Testis (tissue), 3 donors: ENCODE measurements around the gene CHKB. TPM values are rescaled to one million over a fixed set of nuclear protein-coding genes. Genes with fewer than 3 reads are reported as not detected.

Experiments used
- DNase-seq: peaks from one replicate; pipeline ENCODE4 v3.0.0-alpha.2; 2019
- H3K27ac ChIP-seq, 2 donors: fragments of 200-600 bp; sonication (generic); one replicate each; pipeline ENCODE4 v1.5.1; 2019
- H3K27me3 ChIP-seq: fragments of 200-600 bp; sonication (generic); one replicate; pipeline ENCODE4 v1.5.1; 2019
- H3K36me3 ChIP-seq: fragments of 200-600 bp; sonication (generic); one replicate; pipeline ENCODE4 v1.5.1; 2017; ENCODE audit warnings: low read depth; ENCODE audit errors: missing control alignments
- H3K4me1 ChIP-seq: fragments of 200-600 bp; sonication (generic); one replicate; pipeline ENCODE4 v1.5.1; 2019
- H3K4me3 ChIP-seq, 2 donors: fragments of 200-600 bp; sonication (generic); one replicate each; pipeline ENCODE4 v1.5.1; 2017 to 2019
- H3K9me3 ChIP-seq: fragments of 200-600 bp; sonication (generic); one replicate; pipeline ENCODE4 v1.5.1; 2017
- POLR2A ChIP-seq: fragments of 450-650 bp; IDR thresholded peaks from one replicate; pipeline ENCODE4 v1.6.1; 2017; ENCODE audit warnings: antibody characterized with exemption, mild to moderate bottlenecking, moderate library complexity
- WGBS, 2 donors: methylation state at CpG; one replicate each; pipeline ENCODE4 v1.1.5; 2018; 5-methylcytosine and 5-hydroxymethylcytosine counted together
- intact Hi-C: fragments of 100-400 bp; cut with DNase I; formaldehyde crosslinking; loops from one replicate; pipeline ENCODE4 v1.15.1; 2023; ENCODE audit warnings: low total_unique reads
- polyA plus RNA-seq: library from polyadenylated mRNA; stranded (reverse); fragments of 350-450 nt; fragmentation: Illumina TruSeq; extraction: RNeasy Lipid Tissue Mini Kit (QIAGEN cat#74804); gene quantifications from one replicate; pipeline ENCODE4 v1.2.3, GENCODE V29; 2014; ENCODE audit warnings: low read depth, low replicate concordance; ENCODE audit not compliant: insufficient read depth
- total RNA-seq, 2 donors: library from RNA; depleted of rRNA; stranded (reverse); fragments of >200 nt; gene quantifications; one replicate each; pipeline ENCODE4 v1.2.3, GENCODE V29; 2016
- TF ChIP-seq, protein P1 (sequence below), 3 experiments: fragments of 450-650 bp in 2 of 3; fragments of 200-600 bp in 1 of 3; sonication (generic) in 1 of 3; IDR thresholded peaks; one replicate each; pipeline ENCODE4 v1.5.1; 2016 to 2019; ENCODE audit warnings: antibody characterized with exemption in 3 of 3, mild to moderate bottlenecking in 2 of 3, moderate library complexity in 1 of 3

Gene CHKB
- total and polyA plus RNA-seq, 3 donors from 2014 or later = 88.4 to 98.9 (median 89.6) TPM

DNA sequence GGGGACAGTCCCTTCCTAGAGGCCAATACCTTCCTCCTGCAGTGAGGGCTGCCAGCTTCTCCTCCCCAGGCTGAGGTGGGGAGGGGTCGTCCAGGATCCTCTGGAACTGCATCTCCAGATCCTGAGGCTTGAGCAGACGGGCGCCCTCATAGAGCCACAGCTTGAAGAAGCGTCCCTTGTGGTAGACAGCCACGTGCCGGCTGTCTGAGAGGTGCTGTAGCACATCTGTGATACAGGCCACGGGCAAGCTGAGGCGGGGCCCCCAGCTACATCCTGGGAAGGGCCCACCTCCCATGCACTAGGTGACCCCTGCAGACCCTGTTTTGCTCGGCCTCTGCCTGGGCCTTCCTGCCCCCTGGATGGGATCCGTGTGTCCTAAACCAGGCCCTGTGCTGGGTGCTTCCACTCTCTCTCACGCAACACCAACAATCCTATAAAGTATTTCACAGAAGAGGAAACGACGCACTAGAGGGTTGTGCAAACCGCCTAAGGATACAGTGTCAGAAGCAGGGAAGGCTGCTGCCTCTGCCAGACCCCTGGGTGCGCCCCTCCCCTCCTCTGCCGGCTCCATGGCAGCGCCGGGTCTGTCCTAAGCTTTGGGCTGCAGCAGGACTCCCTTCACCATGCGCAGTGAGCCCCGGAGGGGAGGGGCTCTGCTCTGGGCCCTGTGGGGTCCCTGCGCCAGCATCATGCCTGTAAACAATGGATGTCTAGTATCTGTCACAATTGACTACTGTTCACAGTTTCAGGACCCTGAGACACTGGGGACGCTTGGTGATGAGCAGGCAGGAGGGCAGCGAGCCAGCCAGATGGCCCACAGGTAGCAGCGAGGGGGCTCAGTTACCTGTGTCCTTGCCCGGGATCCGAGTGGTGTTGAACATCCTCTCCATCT lies 8.9 kb downstream of the CHKB start:
- Histone ChIP-seq H3K27ac (no peak overlapping the region), H3K36me3 (no peaks in the 10 kb centered on the region), H3K4me3 (no peak overlapping the region), H3K27me3 (no peaks in the 10 kb centered on the region), H3K9me3 (no peaks in the 10 kb centered on the region), H3K4me1 (peaks cover 8% of the 10 kb centered on the region)
- intact Hi-C loops = no loop called here
- DNase-seq = no peak
- TF ChIP-seq, protein P1, sequence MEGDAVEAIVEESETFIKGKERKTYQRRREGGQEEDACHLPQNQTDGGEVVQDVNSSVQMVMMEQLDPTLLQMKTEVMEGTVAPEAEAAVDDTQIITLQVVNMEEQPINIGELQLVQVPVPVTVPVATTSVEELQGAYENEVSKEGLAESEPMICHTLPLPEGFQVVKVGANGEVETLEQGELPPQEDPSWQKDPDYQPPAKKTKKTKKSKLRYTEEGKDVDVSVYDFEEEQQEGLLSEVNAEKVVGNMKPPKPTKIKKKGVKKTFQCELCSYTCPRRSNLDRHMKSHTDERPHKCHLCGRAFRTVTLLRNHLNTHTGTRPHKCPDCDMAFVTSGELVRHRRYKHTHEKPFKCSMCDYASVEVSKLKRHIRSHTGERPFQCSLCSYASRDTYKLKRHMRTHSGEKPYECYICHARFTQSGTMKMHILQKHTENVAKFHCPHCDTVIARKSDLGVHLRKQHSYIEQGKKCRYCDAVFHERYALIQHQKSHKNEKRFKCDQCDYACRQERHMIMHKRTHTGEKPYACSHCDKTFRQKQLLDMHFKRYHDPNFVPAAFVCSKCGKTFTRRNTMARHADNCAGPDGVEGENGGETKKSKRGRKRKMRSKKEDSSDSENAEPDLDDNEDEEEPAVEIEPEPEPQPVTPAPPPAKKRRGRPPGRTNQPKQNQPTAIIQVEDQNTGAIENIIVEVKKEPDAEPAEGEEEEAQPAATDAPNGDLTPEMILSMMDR (IDR thresholded peaks at IDR 0.05) = no peak
- TF ChIP-seq POLR2A = no peak
- WGBS, 2 donors = 93 to 94% methylated on average over 22 to 26 of the region's 26 CpGs

DNA sequence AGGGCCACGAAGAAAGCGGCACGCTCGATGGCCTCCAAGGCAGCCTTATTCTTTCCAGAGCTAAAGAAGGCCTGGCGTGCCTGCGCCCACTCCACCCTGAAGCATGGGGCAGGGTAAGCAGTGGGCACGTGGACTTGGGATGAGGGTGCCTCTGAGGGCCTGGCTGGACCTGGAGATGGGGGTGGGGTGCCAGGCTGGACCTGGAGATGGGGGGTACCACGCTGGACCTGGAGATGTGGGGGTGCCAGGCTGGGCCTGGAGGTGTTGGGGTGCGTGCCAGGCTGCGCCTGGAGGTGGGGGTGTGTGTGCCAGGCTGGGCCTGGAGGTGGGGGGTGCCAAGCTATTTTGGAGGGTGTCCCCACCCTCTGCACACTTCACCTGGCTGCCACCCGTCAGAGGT lies 9.7 kb downstream of the CHKB start:
- Histone ChIP-seq H3K4me1 (peaks cover under 1% of the 10 kb centered on the region), H3K27ac (no peak overlapping the region), H3K4me3 (no peak overlapping the region), H3K27me3 (no peaks in the 10 kb centered on the region), H3K36me3 (no peaks in the 10 kb centered on the region), H3K9me3 (no peaks in the 10 kb centered on the region)
- no peak for DNase-seq
- intact Hi-C loops = no loop called here
- WGBS, 2 donors = 93 to 100% methylated on average over 6 to 11 of the region's 11 CpGs
- TF ChIP-seq POLR2A = no peak
- TF ChIP-seq, protein P1 (IDR thresholded peaks at IDR 0.05) = no peak

DNA sequence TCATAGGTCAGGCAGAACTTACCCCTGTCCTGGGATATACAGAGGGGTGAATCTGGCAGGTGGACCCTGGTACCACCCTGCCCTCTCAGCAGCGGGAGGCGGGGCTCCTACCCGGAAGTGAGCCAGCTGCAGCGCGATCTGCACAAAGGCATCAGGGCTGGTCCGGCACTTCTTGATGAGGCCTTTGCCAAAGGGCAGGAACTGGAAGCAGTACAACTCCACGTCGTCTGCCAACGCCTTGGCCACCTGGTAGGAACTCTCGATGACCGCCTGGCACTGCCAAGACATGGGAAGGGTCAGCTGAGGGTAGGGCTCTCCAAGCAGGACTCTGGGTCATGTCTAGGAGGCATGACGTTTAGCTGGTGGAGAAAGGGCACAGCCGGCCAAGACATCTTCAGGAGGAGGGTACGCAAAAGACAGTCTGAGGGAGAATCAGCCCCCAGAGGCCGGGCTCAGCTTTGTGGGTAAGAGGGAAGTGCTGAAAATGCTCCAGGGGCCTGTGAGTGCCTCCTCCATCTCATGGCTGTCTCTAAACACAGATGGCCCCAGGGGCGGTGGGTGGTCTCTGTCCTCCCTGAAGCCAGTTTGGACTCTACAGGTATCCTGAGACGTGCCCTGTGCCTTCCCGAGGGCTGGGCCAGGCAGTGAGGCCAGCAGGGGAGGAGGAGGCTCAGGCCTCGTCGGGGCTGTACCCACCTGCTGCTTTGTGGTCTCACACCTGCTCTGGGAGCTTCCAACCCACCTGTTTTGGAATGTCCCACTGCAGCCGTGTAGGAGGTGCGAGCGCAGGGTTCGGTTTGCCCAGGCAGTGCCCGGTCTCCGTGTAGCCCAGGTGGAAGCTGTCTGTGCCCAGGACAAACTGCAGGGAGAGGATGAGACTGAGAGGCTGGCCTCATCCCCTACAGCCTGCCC lies 11.1 kb downstream of the CHKB start:
- H3K36me3 ChIP-seq = no peaks in the 10 kb centered on the region
- H3K27ac ChIP-seq = no peak overlapping the region
- H3K4me3 ChIP-seq = no peak overlapping the region
- intact Hi-C loops = no loop called here
- H3K9me3 ChIP-seq = no peaks in the 10 kb centered on the region
- 91 to 93% methylated on average over 19 to 26 of the region's 26 CpGs for WGBS, 2 donors
- H3K27me3 ChIP-seq = no peaks in the 10 kb centered on the region
- H3K4me1 ChIP-seq = no peaks in the 10 kb centered on the region
- DNase-seq = no peak
- TF ChIP-seq POLR2A = no peak
- TF ChIP-seq, protein P1 (IDR thresholded peaks at IDR 0.05) = no peak

DNA sequence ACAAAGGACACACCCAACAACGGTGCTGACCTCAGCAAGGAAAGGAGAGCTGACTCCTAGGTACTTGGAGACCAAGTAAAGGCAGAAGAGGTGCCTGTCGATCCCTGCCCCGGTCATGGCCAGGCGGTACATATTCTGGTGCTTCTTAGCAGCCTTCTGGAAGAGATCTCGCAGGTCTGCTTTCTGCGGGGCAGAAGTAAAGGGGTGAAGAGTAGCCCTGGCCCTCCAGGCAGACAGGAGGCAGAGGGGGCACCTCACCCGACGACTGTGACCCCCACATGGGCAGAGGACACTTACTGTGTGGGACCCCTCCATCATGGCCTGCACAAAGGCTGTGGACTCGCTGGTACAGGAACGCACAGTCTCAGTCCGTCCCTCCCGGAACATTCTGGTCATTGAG lies 11.8 kb downstream of the CHKB start:
- intact Hi-C loops = no loop called here

More for the DNA sequence above, 11.8 kb downstream of the CHKB start:
- DNase-seq = no peak
- 89 to 95% methylated on average over 9 to 12 of the region's 12 CpGs for WGBS, 2 donors
- Histone ChIP-seq H3K4me3 (no peak overlapping the region), H3K4me1 (no peaks in the 10 kb centered on the region), H3K9me3 (no peaks in the 10 kb centered on the region), H3K27ac (no peak overlapping the region), H3K36me3 (no peaks in the 10 kb centered on the region), H3K27me3 (no peaks in the 10 kb centered on the region)
- TF ChIP-seq, protein P1 (IDR thresholded peaks at IDR 0.05) = no peak
- no peak for TF ChIP-seq POLR2A
